Heart left ventricle (tissue), 13 donors: Measurements from ENCODE around the gene STRN3.

Experiments
- POLR2A ChIP-seq, 2 donors: fragments of 450-650 bp; IDR thresholded peaks; one replicate each; pipeline ENCODE4 v1.6.1; 2017; ENCODE audit warnings: antibody characterized with exemption in 2 of 2, mild to moderate bottlenecking in 2 of 2, moderate library complexity in 2 of 2
- TF ChIP-seq, protein P1 (sequence below), 12 donors: fragments of 200-600 bp; sonication (generic) in 4 of 12; IDR thresholded peaks; one replicate each; pipeline versions ENCODE4 v1.5.0 to v1.8.0; 2018 to 2022; ENCODE audit warnings: antibody characterized with exemption in 12 of 12, mild to moderate bottlenecking in 5 of 12
- donor health status: ischemic (EF 13 %, LVEDD 7.1; RV severe dilation, severe dysfunction).
- donor health status: DM: no; HTN: yes; CAD: no.
- donor health status: DM: no; HTN: no; CAD: no.
- donor health status: ischemic (EF 25% LVEDD 6.9; RV normal size, moderate dysfunction).
- donor health status: ischemic (EF 25% LVEDD 5.7; RV mildly dilated, moderate dysfunction).
- donor health status: ischemic (EF 35%, LVEDD 5.7; RV mildly dilated, moderate dysfunction).
- donor health status: nonischemic (EF 11% LVEDD 7.7; RV severe dilation, severe dysfunction).
- donor health status: DM: yes; HTN: yes; CAD: no.
- donor health status: PGD.
- donor health status: ischemic (EF 29% LVEDD 5.4; RV normal size, mild dysfunction).
- donor health status: nonischemic (EF 23%, LVEDD 6.1; RV moderate dilation, normal function).

DNA sequence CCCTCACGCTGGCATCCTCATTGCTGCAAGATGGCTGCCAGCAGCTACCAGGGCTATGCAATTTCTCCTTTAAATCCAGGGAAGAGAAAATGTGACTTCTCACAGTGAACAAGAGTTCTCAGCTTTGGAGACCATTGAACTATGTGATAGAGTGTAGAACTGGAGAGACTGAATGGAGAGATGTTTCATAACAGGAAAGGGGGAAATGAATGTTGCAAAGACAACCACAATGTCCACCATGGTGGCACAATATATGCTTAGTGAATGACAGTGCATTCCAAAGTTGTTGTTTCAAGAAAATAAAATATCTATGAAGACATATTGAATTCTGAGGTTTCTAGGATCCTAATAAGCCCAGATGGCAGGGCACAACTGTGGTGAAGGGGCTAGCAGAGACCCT lies 165.0 kb downstream of the STRN3 start:
- TF ChIP-seq, protein P1, sequence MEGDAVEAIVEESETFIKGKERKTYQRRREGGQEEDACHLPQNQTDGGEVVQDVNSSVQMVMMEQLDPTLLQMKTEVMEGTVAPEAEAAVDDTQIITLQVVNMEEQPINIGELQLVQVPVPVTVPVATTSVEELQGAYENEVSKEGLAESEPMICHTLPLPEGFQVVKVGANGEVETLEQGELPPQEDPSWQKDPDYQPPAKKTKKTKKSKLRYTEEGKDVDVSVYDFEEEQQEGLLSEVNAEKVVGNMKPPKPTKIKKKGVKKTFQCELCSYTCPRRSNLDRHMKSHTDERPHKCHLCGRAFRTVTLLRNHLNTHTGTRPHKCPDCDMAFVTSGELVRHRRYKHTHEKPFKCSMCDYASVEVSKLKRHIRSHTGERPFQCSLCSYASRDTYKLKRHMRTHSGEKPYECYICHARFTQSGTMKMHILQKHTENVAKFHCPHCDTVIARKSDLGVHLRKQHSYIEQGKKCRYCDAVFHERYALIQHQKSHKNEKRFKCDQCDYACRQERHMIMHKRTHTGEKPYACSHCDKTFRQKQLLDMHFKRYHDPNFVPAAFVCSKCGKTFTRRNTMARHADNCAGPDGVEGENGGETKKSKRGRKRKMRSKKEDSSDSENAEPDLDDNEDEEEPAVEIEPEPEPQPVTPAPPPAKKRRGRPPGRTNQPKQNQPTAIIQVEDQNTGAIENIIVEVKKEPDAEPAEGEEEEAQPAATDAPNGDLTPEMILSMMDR (IDR thresholded peaks at IDR 0.05): no peak
- TF ChIP-seq POLR2A (IDR thresholded peaks at IDR 0.05): no peak
